ENCODE measurements around the gene TEX264. TPM values are rescaled to one million over a fixed set of nuclear protein-coding genes. Genes with fewer than 3 reads are reported as not detected.

The TEX264 gene
- total RNA-seq, 1 donor from 2014 or later, result 65.2 TPM

DNA sequence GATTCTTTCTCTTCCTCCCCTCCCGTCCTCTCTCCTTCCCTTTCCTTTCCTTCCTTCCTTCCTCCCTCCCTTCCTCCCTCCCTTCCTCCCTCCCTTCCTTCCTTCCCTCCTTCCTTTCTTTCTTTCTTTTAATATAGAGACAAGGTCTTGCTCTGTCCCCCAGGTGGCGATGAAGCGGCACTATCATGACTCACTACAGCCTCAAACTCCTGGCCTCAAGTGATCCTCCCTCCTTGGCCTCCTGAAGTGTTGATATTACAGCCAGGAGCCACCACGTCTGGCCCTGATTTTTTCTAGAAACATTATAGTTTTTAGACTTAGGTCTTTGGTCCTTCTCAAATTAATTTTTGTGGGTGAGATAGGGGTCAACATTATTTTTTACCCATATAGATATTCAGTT is 51.3 kb downstream of the TEX264 start:
- Mint-ChIP-seq H3K4me1 (ENCODE audit: unreplicated experiment) (no peaks in the 10 kb centered on the region), H3K4me3 (ENCODE audit: unreplicated experiment) (no peak overlapping the region), H3K9me3 (ENCODE audit: unreplicated experiment) (no peaks in the 10 kb centered on the region), H3K36me3 (ENCODE audit: unreplicated experiment) (no peaks in the 10 kb centered on the region), H3K27me3 (ENCODE audit: unreplicated experiment) (peaks cover 1% of the 10 kb centered on the region), H3K27ac (ENCODE audit: unreplicated experiment) (no peak overlapping the region)
- TF ChIP-seq CTCF (IDR thresholded peaks at IDR 0.05), result no peak
- peak; percentile 11 for DNase-seq (ENCODE audit: extremely low spot score, unreplicated experiment)

GRCh38 chr3:51727500-51727899 is 56.4 kb downstream of the TEX264 start:
- Mint-ChIP-seq H3K27me3 (ENCODE audit: unreplicated experiment) (peaks cover 34% of the 10 kb centered on the region), H3K4me3 (ENCODE audit: unreplicated experiment) (no peak overlapping the region)
- DNase-seq (ENCODE audit: extremely low spot score, unreplicated experiment), result no peak

DNA sequence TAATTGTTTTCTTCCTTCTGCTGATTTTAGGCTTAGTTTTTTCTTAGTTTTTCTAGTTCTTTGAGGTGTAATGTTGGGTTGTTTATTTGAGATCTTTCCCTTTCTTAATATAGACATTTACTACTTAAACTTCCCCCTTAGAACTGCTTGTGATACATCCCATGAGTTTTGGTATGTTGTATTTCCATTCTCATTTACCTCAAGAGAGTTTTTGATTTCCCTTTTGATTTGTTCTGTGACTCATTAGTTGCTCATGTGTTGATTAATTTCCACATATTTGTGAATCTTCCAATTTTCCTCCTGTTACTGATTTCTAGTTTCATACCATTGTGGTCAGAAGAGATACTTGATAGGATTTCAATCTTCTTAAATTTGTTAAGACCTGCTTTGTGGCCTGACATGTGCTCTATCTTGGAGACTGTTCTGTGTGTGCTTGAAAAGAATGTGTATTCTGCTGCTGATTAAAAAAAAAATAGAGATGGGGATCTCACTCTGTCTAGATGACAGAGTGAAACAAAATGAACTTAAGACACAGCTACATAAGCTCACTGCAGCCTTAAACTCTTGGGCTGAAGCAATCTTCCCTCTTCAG is 58.1 kb downstream of the TEX264 start:
- no peak for DNase-seq (ENCODE audit: extremely low spot score, unreplicated experiment)
- Mint-ChIP-seq H3K27ac (ENCODE audit: unreplicated experiment) (no peak overlapping the region), H3K4me3 (ENCODE audit: unreplicated experiment) (no peak overlapping the region), H3K9me3 (ENCODE audit: unreplicated experiment) (no peaks in the 10 kb centered on the region), H3K36me3 (ENCODE audit: unreplicated experiment) (no peaks in the 10 kb centered on the region), H3K4me1 (ENCODE audit: unreplicated experiment) (no peaks in the 10 kb centered on the region), H3K27me3 (ENCODE audit: unreplicated experiment) (peaks cover 45% of the 10 kb centered on the region)
- no peak for TF ChIP-seq CTCF (IDR thresholded peaks at IDR 0.05)

More at GRCh38 chr3:51727500-51727899, 56.4 kb downstream of the TEX264 start:
- H3K27ac Mint-ChIP-seq (ENCODE audit: unreplicated experiment), result no peak overlapping the region
- no peak for TF ChIP-seq CTCF (IDR thresholded peaks at IDR 0.05)
- no peaks in the 10 kb centered on the region for H3K9me3 Mint-ChIP-seq (ENCODE audit: unreplicated experiment)
- no peaks in the 10 kb centered on the region for H3K36me3 Mint-ChIP-seq (ENCODE audit: unreplicated experiment)
- no peaks in the 10 kb centered on the region for H3K4me1 Mint-ChIP-seq (ENCODE audit: unreplicated experiment)

- H3K27ac Mint-ChIP-seq (ENCODE audit: unreplicated experiment), result no peak overlapping the region
- H3K9me3 Mint-ChIP-seq (ENCODE audit: unreplicated experiment), result no peaks in the 10 kb centered on the region
- peaks cover 53% of the 10 kb centered on the region for H3K27me3 Mint-ChIP-seq (ENCODE audit: unreplicated experiment)
- no peak for DNase-seq (ENCODE audit: extremely low spot score, unreplicated experiment)
- no peak for TF ChIP-seq CTCF (IDR thresholded peaks at IDR 0.05)
- no peaks in the 10 kb centered on the region for H3K4me1 Mint-ChIP-seq (ENCODE audit: unreplicated experiment)
- no peaks in the 10 kb centered on the region for H3K36me3 Mint-ChIP-seq (ENCODE audit: unreplicated experiment)
- no peak overlapping the region for H3K4me3 Mint-ChIP-seq (ENCODE audit: unreplicated experiment)
These were observed 63.0 kb downstream of the TEX264 start for GRCh38 chr3:51733859-51734571.

DNA sequence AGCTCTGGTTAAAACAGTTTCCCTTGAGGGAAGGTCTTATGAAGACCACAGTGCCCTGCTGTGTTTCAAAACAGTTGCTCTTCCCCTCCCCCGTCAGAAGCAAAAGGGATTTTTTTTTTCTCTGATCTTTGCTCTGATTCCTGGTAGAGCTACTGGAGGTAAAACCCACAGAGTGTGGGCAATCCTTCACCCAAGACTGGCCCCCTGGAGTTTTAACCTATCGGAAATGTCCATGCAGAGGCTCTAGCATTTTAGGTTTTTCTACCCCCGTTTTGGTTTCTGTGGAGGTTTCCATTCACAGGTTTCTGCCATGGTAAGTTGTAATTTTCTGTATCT is 63.5 kb downstream of the TEX264 start:
- no peaks in the 10 kb centered on the region for H3K4me1 Mint-ChIP-seq (ENCODE audit: unreplicated experiment)
- no peak overlapping the region for H3K4me3 Mint-ChIP-seq (ENCODE audit: unreplicated experiment)
- H3K36me3 Mint-ChIP-seq (ENCODE audit: unreplicated experiment), result no peaks in the 10 kb centered on the region
- H3K27ac Mint-ChIP-seq (ENCODE audit: unreplicated experiment), result no peak overlapping the region
- peaks cover 53% of the 10 kb centered on the region for H3K27me3 Mint-ChIP-seq (ENCODE audit: unreplicated experiment)
- no peak for TF ChIP-seq CTCF (IDR thresholded peaks at IDR 0.05)
- no peaks in the 10 kb centered on the region for H3K9me3 Mint-ChIP-seq (ENCODE audit: unreplicated experiment)
- DNase-seq (ENCODE audit: extremely low spot score, unreplicated experiment), result no peak

Data from osteocyte (in vitro differentiated cells).